ENCODE data around the gene CREG1.

DNA sequence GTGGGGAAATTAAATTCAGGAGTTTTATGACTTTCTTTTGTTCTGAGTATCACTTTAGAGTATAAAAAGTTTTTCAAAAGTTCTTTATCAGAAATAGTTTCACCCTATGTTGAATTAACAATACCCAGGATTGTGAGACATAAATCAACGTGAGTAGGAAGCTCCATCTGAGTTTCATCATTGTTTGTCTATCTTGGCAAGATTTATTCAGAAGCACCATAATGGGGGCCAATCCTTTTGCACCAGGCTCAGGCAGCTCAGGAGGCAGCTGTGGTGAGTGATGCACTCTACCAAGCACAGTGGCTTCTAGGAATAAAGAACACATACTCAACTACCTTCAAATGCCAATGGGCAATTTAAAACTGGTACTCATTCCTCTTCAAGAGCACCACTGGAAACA is 12.0 kb downstream of the CREG1 start:
- TF ChIP-seq, protein P1, sequence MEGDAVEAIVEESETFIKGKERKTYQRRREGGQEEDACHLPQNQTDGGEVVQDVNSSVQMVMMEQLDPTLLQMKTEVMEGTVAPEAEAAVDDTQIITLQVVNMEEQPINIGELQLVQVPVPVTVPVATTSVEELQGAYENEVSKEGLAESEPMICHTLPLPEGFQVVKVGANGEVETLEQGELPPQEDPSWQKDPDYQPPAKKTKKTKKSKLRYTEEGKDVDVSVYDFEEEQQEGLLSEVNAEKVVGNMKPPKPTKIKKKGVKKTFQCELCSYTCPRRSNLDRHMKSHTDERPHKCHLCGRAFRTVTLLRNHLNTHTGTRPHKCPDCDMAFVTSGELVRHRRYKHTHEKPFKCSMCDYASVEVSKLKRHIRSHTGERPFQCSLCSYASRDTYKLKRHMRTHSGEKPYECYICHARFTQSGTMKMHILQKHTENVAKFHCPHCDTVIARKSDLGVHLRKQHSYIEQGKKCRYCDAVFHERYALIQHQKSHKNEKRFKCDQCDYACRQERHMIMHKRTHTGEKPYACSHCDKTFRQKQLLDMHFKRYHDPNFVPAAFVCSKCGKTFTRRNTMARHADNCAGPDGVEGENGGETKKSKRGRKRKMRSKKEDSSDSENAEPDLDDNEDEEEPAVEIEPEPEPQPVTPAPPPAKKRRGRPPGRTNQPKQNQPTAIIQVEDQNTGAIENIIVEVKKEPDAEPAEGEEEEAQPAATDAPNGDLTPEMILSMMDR (IDR thresholded peaks at IDR 0.05; ENCODE audit: control extremely low read depth in 1 of 3, insufficient read depth in 1 of 3, low read depth in 1 of 3, low read length in 3 of 3), result no peak
- TF ChIP-seq CBX8 (IDR thresholded peaks at IDR 0.05; ENCODE audit: borderline replicate concordance, low read depth, low read length), result no peak
- TF ChIP-seq EP300 (IDR thresholded peaks at IDR 0.05; ENCODE audit: borderline replicate concordance in 1 of 2, low read depth in 2 of 2, low read length in 2 of 2), result no peak
- TF ChIP-seq, protein P2, sequence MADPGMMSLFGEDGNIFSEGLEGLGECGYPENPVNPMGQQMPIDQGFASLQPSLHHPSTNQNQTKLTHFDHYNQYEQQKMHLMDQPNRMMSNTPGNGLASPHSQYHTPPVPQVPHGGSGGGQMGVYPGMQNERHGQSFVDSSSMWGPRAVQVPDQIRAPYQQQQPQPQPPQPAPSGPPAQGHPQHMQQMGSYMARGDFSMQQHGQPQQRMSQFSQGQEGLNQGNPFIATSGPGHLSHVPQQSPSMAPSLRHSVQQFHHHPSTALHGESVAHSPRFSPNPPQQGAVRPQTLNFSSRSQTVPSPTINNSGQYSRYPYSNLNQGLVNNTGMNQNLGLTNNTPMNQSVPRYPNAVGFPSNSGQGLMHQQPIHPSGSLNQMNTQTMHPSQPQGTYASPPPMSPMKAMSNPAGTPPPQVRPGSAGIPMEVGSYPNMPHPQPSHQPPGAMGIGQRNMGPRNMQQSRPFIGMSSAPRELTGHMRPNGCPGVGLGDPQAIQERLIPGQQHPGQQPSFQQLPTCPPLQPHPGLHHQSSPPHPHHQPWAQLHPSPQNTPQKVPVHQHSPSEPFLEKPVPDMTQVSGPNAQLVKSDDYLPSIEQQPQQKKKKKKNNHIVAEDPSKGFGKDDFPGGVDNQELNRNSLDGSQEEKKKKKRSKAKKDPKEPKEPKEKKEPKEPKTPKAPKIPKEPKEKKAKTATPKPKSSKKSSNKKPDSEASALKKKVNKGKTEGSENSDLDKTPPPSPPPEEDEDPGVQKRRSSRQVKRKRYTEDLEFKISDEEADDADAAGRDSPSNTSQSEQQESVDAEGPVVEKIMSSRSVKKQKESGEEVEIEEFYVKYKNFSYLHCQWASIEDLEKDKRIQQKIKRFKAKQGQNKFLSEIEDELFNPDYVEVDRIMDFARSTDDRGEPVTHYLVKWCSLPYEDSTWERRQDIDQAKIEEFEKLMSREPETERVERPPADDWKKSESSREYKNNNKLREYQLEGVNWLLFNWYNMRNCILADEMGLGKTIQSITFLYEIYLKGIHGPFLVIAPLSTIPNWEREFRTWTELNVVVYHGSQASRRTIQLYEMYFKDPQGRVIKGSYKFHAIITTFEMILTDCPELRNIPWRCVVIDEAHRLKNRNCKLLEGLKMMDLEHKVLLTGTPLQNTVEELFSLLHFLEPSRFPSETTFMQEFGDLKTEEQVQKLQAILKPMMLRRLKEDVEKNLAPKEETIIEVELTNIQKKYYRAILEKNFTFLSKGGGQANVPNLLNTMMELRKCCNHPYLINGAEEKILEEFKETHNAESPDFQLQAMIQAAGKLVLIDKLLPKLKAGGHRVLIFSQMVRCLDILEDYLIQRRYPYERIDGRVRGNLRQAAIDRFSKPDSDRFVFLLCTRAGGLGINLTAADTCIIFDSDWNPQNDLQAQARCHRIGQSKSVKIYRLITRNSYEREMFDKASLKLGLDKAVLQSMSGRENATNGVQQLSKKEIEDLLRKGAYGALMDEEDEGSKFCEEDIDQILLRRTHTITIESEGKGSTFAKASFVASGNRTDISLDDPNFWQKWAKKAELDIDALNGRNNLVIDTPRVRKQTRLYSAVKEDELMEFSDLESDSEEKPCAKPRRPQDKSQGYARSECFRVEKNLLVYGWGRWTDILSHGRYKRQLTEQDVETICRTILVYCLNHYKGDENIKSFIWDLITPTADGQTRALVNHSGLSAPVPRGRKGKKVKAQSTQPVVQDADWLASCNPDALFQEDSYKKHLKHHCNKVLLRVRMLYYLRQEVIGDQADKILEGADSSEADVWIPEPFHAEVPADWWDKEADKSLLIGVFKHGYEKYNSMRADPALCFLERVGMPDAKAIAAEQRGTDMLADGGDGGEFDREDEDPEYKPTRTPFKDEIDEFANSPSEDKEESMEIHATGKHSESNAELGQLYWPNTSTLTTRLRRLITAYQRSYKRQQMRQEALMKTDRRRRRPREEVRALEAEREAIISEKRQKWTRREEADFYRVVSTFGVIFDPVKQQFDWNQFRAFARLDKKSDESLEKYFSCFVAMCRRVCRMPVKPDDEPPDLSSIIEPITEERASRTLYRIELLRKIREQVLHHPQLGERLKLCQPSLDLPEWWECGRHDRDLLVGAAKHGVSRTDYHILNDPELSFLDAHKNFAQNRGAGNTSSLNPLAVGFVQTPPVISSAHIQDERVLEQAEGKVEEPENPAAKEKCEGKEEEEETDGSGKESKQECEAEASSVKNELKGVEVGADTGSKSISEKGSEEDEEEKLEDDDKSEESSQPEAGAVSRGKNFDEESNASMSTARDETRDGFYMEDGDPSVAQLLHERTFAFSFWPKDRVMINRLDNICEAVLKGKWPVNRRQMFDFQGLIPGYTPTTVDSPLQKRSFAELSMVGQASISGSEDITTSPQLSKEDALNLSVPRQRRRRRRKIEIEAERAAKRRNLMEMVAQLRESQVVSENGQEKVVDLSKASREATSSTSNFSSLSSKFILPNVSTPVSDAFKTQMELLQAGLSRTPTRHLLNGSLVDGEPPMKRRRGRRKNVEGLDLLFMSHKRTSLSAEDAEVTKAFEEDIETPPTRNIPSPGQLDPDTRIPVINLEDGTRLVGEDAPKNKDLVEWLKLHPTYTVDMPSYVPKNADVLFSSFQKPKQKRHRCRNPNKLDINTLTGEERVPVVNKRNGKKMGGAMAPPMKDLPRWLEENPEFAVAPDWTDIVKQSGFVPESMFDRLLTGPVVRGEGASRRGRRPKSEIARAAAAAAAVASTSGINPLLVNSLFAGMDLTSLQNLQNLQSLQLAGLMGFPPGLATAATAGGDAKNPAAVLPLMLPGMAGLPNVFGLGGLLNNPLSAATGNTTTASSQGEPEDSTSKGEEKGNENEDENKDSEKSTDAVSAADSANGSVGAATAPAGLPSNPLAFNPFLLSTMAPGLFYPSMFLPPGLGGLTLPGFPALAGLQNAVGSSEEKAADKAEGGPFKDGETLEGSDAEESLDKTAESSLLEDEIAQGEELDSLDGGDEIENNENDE (IDR thresholded peaks at IDR 0.05; ENCODE audit: insufficient replicate concordance, low read length), result no peak
- TF ChIP-seq SIX5 (IDR thresholded peaks at IDR 0.05; ENCODE audit: low read depth, low read length), result no peak
- no peak for TF ChIP-seq SIN3A (conservative IDR thresholded peaks at IDR 0.05 in 1 of 2, IDR thresholded peaks at IDR 0.05 in 1 of 2; ENCODE audit: low read depth in 1 of 2, low read length in 2 of 2)
- no peak for TF ChIP-seq CHD2 (IDR thresholded peaks at IDR 0.05; ENCODE audit: low read length)
- TF ChIP-seq POLR2A (IDR thresholded peaks at IDR 0.05; ENCODE audit: control extremely low read depth in 1 of 2, low read depth in 2 of 2, low read length in 2 of 2), result no peak

Data from H1 (cell line).